EH (cell line): ENCODE data around the gene EPHA10.
A peak's percentile ranks its signal among the peaks of the same experiment; 100 is the strongest.

ENCODE experiments used
- DNase-seq: peaks from one replicate; pipeline ENCODE4 v3.0.0-alpha.2; 2015; ENCODE audit warnings: low read depth

The EPHA10 gene

DNA sequence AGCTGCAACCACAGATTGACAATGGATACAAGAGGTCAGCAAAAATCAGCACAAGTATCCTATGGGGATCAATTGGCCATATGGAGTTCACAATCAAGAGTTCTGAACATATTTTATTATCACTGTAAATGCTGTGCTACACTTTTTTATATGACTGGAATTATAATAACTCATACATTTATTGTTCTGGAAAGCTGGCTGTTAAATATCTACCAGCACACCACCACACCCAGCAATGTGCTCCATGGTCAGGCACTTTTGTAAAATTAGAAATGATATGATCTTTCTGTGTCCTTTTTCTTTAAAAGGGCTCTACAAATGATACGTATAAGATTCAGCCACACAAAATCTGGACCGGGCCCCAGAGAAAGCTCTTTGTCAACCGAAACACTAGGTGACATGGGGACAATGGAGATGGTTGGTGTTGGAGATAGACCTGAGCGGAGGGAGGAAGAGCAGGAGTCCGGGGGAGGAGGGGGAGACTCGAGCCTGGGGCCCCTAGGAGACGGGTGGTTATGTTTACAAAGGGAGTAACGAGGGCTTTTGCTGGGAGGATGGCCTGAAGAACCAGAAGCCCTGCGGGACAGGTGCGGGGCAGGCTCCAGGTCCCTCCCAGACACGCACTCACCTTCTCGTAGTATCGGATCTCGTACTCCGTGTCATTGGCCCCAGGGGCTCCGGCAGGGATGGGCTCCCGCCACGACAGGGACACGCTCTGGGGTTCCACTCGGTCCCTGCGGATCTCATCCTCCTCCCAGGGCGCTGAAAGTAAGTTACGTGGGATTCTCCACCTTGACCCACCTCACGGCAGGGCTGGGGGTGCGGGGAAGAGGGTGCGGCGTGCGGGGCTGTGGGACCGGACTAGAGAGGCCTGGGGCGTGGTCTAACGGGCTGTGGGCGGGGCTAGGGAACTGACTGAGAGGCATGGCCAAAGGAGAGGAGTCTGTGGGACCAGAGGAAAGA is 30.0 kb downstream of the EPHA10 start:
- DNase-seq, result peak; percentile 4

- no peak for DNase-seq
Measured at GRCh38 chr1:37732111-37732780, 32.7 kb downstream of the EPHA10 start.

DNA sequence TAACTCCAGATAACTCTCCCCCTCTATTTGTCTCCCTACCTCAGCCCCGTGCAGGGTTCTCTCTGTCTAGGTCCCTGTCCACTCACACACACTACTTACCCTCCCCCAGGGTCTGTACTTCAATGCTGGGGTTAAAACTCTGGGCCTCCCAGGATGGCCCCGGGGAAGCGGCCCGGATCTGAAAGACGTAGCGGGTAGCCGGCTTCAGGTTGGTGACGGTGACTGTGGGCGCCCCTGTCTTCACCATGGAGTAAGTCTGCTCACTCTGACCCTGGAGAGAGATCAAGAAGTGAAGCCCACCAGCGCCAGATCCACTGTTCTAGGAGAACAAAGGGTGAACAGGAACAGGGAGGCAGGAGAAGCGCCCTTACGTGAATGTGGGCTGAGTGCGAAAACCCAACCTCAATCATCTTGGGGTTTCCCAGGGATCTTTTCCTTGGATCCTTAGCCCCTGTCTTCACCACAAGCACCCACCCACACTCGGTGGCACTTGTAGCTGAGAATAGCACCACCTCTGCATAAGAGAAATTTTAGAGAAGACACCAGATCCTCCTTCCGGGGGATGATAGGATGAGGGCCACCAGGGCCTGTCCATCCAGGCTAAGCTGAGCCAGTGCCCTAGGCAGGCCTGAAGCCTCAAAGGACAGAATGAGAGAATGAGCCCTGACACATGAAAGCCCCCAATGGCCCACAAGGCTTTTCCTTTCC is 33.5 kb downstream of the EPHA10 start:
- DNase-seq, result no peak

DNA sequence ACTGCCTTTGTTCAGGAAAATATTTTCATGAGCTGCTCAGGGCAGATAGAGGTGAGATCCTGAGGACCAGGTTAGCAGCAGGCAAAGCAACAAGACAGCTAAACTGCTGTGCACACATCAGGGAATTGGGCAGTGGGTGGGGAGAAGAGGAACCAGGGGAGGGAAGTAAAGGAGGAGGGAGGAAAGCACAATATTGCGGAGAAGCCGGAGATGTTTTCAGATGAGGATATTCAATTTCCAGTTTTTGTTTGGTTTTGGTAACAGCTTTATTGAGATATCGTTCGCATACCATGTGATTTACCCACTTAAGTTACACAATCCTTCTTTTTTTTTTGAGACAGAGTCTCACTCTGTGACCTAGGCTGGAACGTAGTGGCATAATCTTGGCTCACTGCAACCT is 34.5 kb downstream of the EPHA10 start:
- no peak for DNase-seq

DNA sequence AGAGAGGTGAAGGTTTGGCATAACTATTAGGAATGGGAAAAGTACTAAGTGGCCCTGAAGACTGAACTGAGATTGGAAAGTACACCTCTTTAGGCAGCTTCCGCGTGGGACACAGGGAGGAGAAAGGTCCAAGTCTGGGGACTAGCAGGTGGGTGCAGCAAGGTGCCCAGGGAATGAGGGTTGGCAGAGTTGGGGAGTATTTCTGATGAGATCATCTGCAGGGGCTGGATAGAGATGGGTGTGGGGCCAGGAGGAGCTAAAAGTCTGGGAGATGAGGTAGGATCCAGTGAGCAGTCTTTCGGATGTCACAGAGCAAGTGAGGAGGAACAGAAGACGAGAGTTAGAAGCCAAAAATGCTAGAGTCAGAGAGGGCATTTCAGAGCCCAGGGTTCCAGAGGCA is 36.5 kb downstream of the EPHA10 start:
- no peak for DNase-seq

DNA sequence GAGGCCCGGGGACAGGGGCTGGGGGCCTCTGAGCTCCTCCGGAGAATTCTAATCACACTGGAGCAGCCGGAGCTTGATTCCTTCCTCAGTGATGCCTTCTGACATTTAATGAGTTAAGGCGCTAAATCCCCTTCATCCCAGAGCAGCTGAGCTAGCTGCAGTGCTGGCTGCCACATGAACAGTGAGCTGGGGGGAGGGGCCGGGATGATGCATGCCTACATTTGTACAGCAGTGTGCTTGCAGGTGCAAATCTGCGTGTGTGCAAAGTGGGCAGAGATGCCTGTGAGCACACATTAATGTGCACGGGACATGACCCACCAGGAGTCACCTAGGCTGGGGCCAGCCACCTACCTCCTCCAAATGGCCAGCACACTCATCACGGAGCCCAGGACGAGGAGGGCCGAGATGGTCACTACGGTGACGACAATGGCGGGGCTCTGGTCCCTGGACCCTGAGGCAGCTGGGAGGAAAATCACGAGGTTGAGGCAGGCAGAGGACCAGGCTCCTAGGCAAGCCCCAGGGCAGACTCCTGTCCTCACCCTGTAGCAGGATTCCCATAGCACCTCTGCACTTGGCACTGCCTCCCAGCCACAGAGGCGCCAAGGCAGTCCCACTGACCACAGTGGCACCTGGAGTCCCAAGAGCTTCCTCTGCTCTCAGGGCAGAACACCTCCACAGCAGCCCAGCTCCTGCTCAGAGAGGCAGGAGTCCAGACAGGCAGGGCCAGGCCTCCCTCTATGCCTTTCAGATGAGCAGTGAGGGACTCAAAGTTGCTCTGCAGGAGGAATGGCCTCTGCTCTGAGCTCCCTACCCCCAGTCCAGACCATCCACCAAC is 38.0 kb downstream of the EPHA10 start:
- no peak for DNase-seq

DNA sequence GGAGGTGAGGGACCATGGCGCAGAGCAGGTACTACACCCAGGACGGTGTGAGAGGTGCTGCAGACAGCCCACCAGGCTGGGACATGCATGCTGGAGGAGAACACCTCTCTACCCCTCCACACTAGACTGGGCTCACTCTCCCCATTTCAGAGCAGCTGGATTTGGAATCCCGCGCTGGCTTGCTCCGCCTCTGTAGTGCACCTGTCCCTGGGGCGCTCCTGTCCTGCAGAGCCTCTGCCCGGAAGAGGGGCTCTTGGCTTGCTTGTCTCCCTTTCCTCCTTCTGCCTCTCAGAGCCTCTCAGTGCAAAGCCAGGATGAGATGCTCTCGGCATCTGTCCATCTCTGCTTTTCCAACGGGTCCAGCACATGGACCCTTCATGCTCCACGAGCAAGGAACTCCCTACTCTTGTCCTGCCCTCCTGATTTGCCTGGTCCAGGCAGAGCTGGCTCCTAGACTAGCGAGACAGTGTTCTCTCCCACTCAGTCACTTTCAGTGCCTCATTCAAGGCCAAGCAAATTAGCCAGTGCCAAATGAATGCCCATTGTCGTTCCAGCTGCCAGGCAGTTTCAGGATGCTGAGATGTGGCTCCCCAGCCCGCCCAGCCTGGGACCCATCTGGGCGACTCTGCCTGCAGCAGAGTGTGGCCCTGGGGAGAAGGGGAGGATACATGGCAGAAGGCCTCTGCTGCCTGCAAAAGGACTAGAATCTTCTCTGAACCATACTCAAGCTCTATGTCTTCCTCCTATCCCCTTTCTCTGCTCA is 38.9 kb downstream of the EPHA10 start:
- no peak for DNase-seq

GRCh38 chr1:37724575-37724974 is 40.3 kb downstream of the EPHA10 start:
- no peak for DNase-seq

- DNase-seq, result no peak
Measured at GRCh38 chr1:37723390-37724078, 41.4 kb downstream of the EPHA10 start.

GRCh38 chr1:37723072-37723389 is 41.9 kb downstream of the EPHA10 start:
- no peak for DNase-seq

GRCh38 chr1:37722181-37723071 is 42.5 kb downstream of the EPHA10 start:
- DNase-seq, result no peak

DNA sequence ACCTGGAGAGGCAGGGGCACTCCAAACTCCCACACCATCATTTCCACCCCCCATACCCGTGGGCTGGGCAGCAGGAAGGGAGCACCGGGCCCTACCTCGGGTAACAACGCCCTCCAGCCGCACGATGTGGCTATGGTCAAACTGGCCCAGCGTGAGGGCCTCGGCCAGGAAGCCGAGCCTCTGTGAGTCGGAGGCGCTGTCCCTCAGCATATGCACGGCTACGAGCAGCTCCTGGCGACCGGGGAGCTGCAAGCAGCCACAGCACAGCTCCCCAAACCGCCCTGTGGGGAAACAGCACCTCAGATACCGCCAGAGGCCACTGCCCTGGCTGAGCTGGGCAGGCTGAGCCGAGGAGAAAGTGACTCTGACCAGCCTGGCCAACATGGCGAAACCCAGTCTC is 43.4 kb downstream of the EPHA10 start:
- DNase-seq, result peak; percentile 13

DNA sequence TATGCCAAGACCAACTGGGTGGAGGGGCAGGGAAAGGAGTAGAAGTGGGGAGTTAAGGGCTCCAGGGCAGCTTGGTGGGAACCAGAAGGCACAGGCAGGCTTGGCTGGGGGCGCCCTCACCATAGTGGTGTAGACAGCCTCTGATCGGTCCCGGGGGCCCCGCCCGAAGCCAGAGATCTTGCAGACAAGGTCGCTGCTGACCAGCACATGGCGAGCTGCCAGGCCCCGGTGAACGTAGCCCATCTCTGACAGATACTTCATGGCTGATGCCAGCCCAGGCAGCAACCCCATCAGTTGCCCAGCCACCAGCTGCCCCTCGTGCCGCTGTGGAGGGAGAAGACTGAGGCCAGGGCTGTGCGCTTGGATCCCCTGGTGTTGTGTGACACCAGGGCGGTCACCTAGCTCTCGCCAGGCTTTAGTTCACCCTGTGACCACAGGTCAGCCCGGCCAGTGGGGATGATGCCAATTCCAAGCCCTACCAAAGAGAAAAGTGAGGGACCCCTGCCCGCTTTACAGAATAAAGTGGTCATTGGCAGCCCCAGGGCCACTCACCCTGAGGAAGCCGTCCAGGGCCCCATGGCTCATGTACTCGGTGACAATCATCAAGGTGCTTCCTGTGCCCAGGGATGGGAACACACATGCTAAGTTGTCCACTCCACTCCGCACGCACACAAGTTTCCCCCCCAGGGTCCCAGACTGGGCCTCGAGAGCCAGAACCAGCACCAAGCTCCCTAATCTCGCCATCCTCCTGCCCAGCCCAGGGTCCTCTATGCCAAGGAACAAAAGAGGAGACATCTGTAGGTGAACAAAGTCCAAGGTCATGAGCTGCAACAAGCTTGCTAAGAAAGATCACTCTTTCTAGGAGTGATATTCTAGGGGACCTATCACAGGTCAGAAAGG is 44.4 kb downstream of the EPHA10 start:
- DNase-seq, result no peak

GRCh38 chr1:37719572-37720195 is 45.2 kb downstream of the EPHA10 start:
- no peak for DNase-seq

DNA sequence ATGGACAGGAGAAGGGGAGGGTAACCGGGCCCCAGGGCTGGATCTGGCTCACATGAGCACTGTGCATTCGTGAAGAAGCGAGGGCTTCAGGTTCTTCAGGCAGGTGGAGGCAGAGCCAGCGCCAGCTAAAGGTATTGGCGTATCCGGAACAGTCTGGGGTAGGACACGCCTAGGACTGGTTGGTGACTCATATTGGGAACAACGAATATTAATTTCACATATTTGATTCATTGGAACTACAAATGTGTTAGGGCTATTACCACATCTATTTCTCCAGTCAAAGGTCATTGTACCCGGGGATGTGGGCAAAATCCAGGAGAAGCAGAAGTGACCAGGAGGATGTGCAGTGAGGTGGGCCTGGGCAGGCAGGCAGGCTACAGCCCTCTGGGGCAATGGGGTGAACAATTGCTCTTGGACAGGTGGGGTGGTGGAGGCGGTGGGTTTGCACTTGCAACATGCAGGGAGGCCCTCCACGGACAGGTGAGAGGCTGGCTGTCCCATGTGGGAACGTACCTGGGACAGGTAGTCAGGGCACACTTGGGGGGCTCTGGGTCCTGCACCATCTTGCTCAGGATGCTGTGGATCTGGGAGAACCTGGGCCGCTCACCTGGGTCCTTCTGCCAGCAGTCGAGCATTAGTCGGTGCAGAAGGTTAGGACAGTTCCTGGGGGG is 45.9 kb downstream of the EPHA10 start:
- no peak for DNase-seq

DNA sequence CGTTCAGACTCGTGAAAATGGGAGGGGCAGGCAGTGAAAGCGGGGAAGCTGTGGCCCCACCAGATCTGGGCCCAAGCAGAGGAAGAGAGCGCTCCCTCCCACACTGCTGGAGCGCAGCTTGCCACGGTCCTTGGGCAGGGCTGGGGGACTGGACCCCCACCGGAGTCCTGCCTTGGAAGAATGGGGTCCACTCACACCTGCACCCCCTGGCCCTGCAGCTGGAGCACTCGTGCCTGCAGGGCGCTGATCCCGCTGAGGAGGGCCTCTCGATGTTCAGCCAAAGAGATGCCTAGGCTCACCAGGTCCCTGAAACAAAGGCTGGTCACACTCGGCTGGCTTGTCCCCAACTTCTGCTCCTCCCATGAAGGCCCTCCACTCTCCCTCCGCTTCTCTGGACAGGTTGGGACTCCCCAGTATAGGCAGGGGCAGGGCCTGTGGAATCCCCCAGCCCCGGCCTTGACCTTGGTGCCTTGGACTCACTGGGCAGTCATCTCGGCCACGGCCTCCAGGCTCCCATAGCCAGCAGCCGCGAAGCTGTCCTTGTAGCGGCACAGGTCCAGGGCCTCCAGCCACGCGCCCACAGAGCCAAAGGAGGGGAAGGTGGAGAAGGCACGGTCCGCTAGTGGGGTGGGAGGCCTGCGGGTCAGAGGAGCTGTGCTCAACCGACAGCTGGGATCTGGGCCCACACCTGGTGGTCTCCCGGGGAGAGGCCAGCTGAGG is 46.6 kb downstream of the EPHA10 start:
- DNase-seq, result no peak

- no peak for DNase-seq
Measured at GRCh38 chr1:37717631-37718030, 47.3 kb downstream of the EPHA10 start.
